Activated T-helper 9 cell treated with anti-CD3 and anti-CD28 coated beads, Interleukin-2, amount 50 U/mL, for 16 hours (primary cell): ENCODE measurements around the gene KRT82.
"Not testable (repeated sequence)": the region's sequence is repeated elsewhere in the genome, so short reads cannot be mapped to it uniquely, and the experiment has no call there.

Experiments used
- DNase-seq: peaks from one replicate; pipeline ENCODE4 v3.0.0-alpha.2; 2020; ENCODE audit warnings: low read depth

KRT82 gene

GRCh38 chr12:52410589-52411248 lies 4.6 kb upstream of the KRT82 start:
- DNase-seq: not testable (repeated sequence)

GRCh38 chr12:52407918-52408317 lies 1.8 kb upstream of the KRT82 start:
- DNase-seq: no peak

- no peak for DNase-seq
These were observed 1.2 kb downstream of the KRT82 start for GRCh38 chr12:52404951-52405350.

GRCh38 chr12:52403561-52403960 lies 2.6 kb downstream of the KRT82 start:
- DNase-seq: no peak

- no peak for DNase-seq
These were observed 3.1 kb downstream of the KRT82 start for GRCh38 chr12:52402873-52403540.

GRCh38 chr12:52402377-52402776 lies 3.8 kb downstream of the KRT82 start:
- DNase-seq: no peak

- no peak for DNase-seq
These were observed 4.2 kb downstream of the KRT82 start for GRCh38 chr12:52401926-52402325.

GRCh38 chr12:52401526-52401925 lies 4.6 kb downstream of the KRT82 start:
- no peak for DNase-seq

- no peak for DNase-seq
These were observed 5.2 kb downstream of the KRT82 start for GRCh38 chr12:52400906-52401305.

- no peak for DNase-seq
These were observed 6.4 kb downstream of the KRT82 start for GRCh38 chr12:52399756-52400155.

GRCh38 chr12:52398176-52398575 lies 8.0 kb downstream of the KRT82 start:
- no peak for DNase-seq

- no peak for DNase-seq
These were observed 9.5 kb downstream of the KRT82 start for GRCh38 chr12:52396656-52397055.

- no peak for DNase-seq
These were observed 10.2 kb downstream of the KRT82 start for GRCh38 chr12:52395761-52396434.

- no peak for DNase-seq
These were observed 11.2 kb downstream of the KRT82 start for GRCh38 chr12:52394836-52395405.

GRCh38 chr12:52392465-52393007 lies 13.6 kb downstream of the KRT82 start:
- no peak for DNase-seq

- DNase-seq: no peak
These were observed 14.5 kb downstream of the KRT82 start for GRCh38 chr12:52391618-52392002.

- no peak for DNase-seq
These were observed 15.2 kb downstream of the KRT82 start for GRCh38 chr12:52390739-52391617.

GRCh38 chr12:52389313-52390207 lies 16.6 kb downstream of the KRT82 start:
- DNase-seq: no peak

GRCh38 chr12:52387859-52388258 lies 18.3 kb downstream of the KRT82 start:
- no peak for DNase-seq

- DNase-seq: no peak
These were observed 20.9 kb downstream of the KRT82 start, which contains the start of gene KRT84 for GRCh38 chr12:52385226-52385702. TSS of gene KRT84 (minus strand) at chr12:52385652. CDS start at chr12:52385585, 67 bp downstream.
